Gastrocnemius medialis (tissue), 4 donors: ENCODE measurements around the gene RARRES1.

Experiments
- CTCF ChIP-seq, 5 experiments: fragments of 450-650 bp in 3 of 5; fragments of 200-600 bp in 2 of 5; sonication (generic) in 2 of 5; IDR thresholded peaks in 4 of 5; conservative IDR thresholded peaks in 1 of 5; 1 replicate in 4 of 5; 2 replicates in 1 of 5; pipeline ENCODE4 v1.5.1; 2016 to 2019; ENCODE audit warnings: antibody characterized with exemption in 5 of 5, mild to moderate bottlenecking in 3 of 5, moderate library complexity in 3 of 5
- POLR2A ChIP-seq, 2 donors: fragments of 450-650 bp; IDR thresholded peaks; one replicate each; pipeline ENCODE4 v1.6.1; 2017; ENCODE audit warnings: antibody characterized with exemption in 2 of 2, mild to moderate bottlenecking in 2 of 2, moderate library complexity in 2 of 2

DNA sequence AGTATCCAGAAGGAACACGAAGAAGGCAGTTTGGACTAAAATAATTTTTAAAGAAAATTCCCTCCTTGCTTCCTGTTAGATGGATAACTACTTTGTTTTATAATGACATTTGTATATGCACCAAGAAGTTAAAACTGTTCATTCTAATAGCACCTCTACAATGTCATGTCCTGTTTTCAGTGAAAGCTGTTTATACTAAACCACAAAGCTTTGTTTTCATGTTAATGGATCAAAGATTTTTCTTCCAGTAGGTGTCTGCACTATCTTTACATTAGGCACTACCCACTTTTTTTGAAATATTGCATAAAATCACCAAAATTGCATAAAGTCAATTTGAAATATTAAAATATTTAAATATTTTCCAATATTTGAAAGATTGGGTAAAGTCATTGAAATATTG is 10.1 kb downstream of the RARRES1 start:
- TF ChIP-seq CTCF (IDR thresholded peaks at IDR 0.05 in 4 of 5, conservative IDR thresholded peaks at IDR 0.05 in 1 of 5) (no peak), POLR2A (IDR thresholded peaks at IDR 0.05) (no peak)
